Epithelial cell of esophagus (primary cell): ENCODE results near the gene LPCAT3.

ENCODE experiments used
- DNase-seq: peaks from one replicate; pipeline ENCODE4 v3.0.0; 2010; ENCODE audit warnings: low read depth
- H3K4me3 ChIP-seq: 2 replicates; pipeline ENCODE4 v1.5.1; 2011; ENCODE audit warnings: mild to moderate bottlenecking, low read length, control low read depth
- CTCF ChIP-seq: IDR thresholded peaks from 2 replicates; pipeline ENCODE4 v1.5.1; 2011; ENCODE audit warnings: low read depth, mild to moderate bottlenecking, low read length, control low read depth, inconsistent platforms; ENCODE audit not compliant: insufficient read depth; ENCODE audit errors: missing control alignments

LPCAT3 gene

GRCh38 chr12:6942331-6942665, 76.0 kb downstream of the LPCAT3 start:
- no peak overlapping the region for H3K4me3 ChIP-seq
- DNase-seq: no peak
- no peak for TF ChIP-seq CTCF

GRCh38 chr12:6941782-6942181, 76.5 kb downstream of the LPCAT3 start:
- H3K4me3 ChIP-seq: no peak overlapping the region
- TF ChIP-seq CTCF: no peak
- no peak for DNase-seq

- no peak for TF ChIP-seq CTCF
- DNase-seq: no peak
- no peak overlapping the region for H3K4me3 ChIP-seq
Measured at GRCh38 chr12:6941267-6941666, 77.0 kb downstream of the LPCAT3 start.

GRCh38 chr12:6939191-6939540, 79.1 kb downstream of the LPCAT3 start:
- no peak for TF ChIP-seq CTCF
- DNase-seq: no peak
- H3K4me3 ChIP-seq: no peak overlapping the region

- no peak for DNase-seq
- peak overlapping the region; percentile 58 for H3K4me3 ChIP-seq
- no peak for TF ChIP-seq CTCF
Measured at GRCh38 chr12:6938353-6939190, 79.7 kb downstream of the LPCAT3 start.

GRCh38 chr12:6937481-6938352, 80.6 kb downstream of the LPCAT3 start:
- peak; percentile 90 for TF ChIP-seq CTCF
- peak overlapping the region; percentile 58 for H3K4me3 ChIP-seq
- DNase-seq: peak; percentile 96
